Skeletal muscle tissue (tissue), 4 donors: ENCODE data around the gene GYS2. TPM values are rescaled to one million over a fixed set of nuclear protein-coding genes. Genes with fewer than 3 reads are reported as not detected.

ENCODE experiments used
- H3K27ac ChIP-seq: one replicate; pipeline ENCODE4 v1.7.0; 2013; ENCODE audit warnings: mild to moderate bottlenecking, low read depth, low read length, inconsistent platforms
- H3K27me3 ChIP-seq, 3 donors: one replicate each; pipeline ENCODE4 v1.7.0; 2013; ENCODE audit warnings: low read length in 3 of 3; ENCODE audit not compliant: control insufficient read depth in 3 of 3, insufficient read depth in 3 of 3
- H3K36me3 ChIP-seq, 3 donors: one replicate each; pipeline ENCODE4 v1.7.0; 2013; ENCODE audit warnings: low read length in 3 of 3; ENCODE audit not compliant: control insufficient read depth in 3 of 3, insufficient read depth in 3 of 3
- H3K4me1 ChIP-seq, 3 donors: one replicate each; pipeline ENCODE4 v1.7.0; 2013; ENCODE audit warnings: low read length in 3 of 3, mild to moderate bottlenecking in 3 of 3; ENCODE audit not compliant: control insufficient read depth in 3 of 3, insufficient read depth in 3 of 3
- H3K4me3 ChIP-seq, 3 donors: one replicate each; pipeline ENCODE4 v1.7.0; 2013; ENCODE audit warnings: low read length in 3 of 3
- H3K9ac ChIP-seq, 3 donors: one replicate each; pipeline ENCODE4 v1.7.0; 2013; ENCODE audit warnings: low read length in 3 of 3, mild to moderate bottlenecking in 3 of 3, moderate library complexity in 2 of 3, low read depth in 1 of 3
- H3K9me3 ChIP-seq, 3 donors: one replicate each; pipeline ENCODE4 v1.7.0; 2013; ENCODE audit warnings: low read length in 3 of 3; ENCODE audit not compliant: control insufficient read depth in 3 of 3
- total RNA-seq: library from RNA; depleted of rRNA; stranded (reverse); fragments of >200 nt; gene quantifications from one replicate; pipeline ENCODE4 v1.2.3, GENCODE V29; 2014
- donor health status: Osteomylitis.

The GYS2 gene
- total RNA-seq, 1 donor from 2014 or later, result not detected

GRCh38 chr12:21542403-21542802 is 62.2 kb downstream of the GYS2 start:
- peaks cover 0 to 2% (median 0%) of the 10 kb centered on the region in 3 donors for H3K36me3 ChIP-seq
- no peak overlapping the region for H3K9ac ChIP-seq
- peaks cover 0 to 5% (median 0%) of the 10 kb centered on the region in 3 donors for H3K4me1 ChIP-seq
- no peak overlapping the region for H3K27ac ChIP-seq
- H3K27me3 ChIP-seq, result no peaks in the 10 kb centered on the region
- no peak overlapping the region for H3K4me3 ChIP-seq
- no peaks in the 10 kb centered on the region for H3K9me3 ChIP-seq

DNA sequence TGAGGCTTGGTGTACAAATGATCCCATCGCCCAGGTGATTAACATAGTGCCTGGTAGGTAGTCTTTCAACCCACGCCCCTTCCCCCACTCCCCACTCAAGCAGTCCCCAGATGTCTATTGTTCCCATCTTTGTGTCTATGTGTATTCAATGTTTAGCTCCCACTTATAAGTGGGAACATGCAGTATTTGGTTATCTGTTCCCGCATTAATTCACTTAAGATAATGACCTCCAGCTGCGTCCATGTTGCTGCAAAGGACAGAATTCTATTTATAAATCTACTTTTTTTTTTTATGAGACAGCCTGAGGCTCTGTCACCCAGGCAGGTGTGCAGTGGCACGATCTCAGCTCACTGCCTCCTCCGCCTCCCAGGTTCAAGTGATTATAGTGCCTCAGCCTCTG is 62.9 kb downstream of the GYS2 start:
- no peaks in the 10 kb centered on the region for H3K9me3 ChIP-seq
- peaks cover 0 to 3% (median 2%) of the 10 kb centered on the region in 3 donors for H3K36me3 ChIP-seq
- no peaks in the 10 kb centered on the region for H3K27me3 ChIP-seq
- H3K4me1 ChIP-seq, result peaks cover 0 to 5% (median 0%) of the 10 kb centered on the region in 3 donors
- no peak overlapping the region for H3K4me3 ChIP-seq
- no peak overlapping the region for H3K27ac ChIP-seq
- no peak overlapping the region for H3K9ac ChIP-seq

GRCh38 chr12:21539797-21540196 is 64.8 kb downstream of the GYS2 start:
- no peak overlapping the region for H3K4me3 ChIP-seq
- no peaks in the 10 kb centered on the region for H3K27me3 ChIP-seq
- H3K9ac ChIP-seq, result no peak overlapping the region
- H3K9me3 ChIP-seq, result no peaks in the 10 kb centered on the region
- H3K27ac ChIP-seq, result no peak overlapping the region
- H3K36me3 ChIP-seq, result peaks cover 0 to 7% (median 4%) of the 10 kb centered on the region in 3 donors
- H3K4me1 ChIP-seq, result peaks cover 0 to 5% (median 0%) of the 10 kb centered on the region in 3 donors

GRCh38 chr12:21538061-21538653 is 66.5 kb downstream of the GYS2 start:
- no peak overlapping the region for H3K4me3 ChIP-seq
- peaks cover 0 to 7% (median 4%) of the 10 kb centered on the region in 3 donors for H3K36me3 ChIP-seq
- H3K9ac ChIP-seq, result no peak overlapping the region
- no peak overlapping the region for H3K27ac ChIP-seq
- no peaks in the 10 kb centered on the region for H3K27me3 ChIP-seq
- peaks cover 0 to 5% (median 0%) of the 10 kb centered on the region in 3 donors for H3K4me1 ChIP-seq
- H3K9me3 ChIP-seq, result no peaks in the 10 kb centered on the region

DNA sequence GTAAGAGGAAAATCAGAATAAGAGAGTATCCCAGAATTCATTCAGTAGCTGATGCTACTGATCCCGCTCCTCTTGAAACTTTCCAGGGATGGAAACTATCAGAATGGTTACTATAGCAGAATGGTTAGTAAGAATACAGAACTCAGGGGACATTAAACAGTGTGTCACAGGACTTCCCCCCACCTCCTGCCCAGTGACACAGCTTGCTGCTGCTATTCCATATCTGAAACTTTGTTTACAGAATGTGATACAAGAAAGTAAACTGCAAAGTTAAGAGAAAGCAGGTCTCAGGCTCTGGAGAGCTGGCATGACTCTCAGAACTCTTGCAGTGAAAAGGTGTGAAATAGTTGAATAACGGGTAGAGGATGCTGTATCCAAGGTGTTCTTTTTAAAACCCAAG is 75.2 kb downstream of the GYS2 start:
- Histone ChIP-seq H3K4me3 (peak overlapping the region in 1 of 3 donors; percentile 74), H3K27ac (peak overlapping the region; percentile 41), H3K27me3 (peaks cover 0 to 2% (median 0%) of the 10 kb centered on the region in 3 donors), H3K4me1 (peaks cover 13 to 16% (median 15%) of the 10 kb centered on the region in 3 donors), H3K9ac (peak overlapping the region in 2 of 3 donors; percentile 28 to 59), H3K9me3 (no peaks in the 10 kb centered on the region), H3K36me3 (peaks cover 4 to 5% (median 5%) of the 10 kb centered on the region in 3 donors)

DNA sequence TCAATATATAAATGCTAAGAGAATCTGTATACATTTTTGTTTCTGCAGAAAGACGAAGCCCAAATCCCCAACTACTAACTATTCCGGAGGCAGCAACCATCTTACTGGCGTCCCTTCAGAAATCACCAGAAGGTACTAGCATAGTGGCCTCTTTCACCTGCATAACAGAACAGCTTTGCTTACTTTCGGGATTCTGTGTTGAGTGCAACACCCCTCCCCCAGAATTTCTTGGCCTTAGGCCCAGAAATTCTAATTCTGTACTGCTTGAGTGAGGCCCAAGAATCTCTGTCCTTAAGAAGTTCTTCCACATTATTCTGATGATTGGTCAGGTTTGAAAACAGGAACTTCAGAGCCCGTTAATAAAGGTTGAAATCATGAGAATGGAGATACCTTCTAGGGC is 75.7 kb downstream of the GYS2 start:
- Histone ChIP-seq H3K27ac (peak overlapping the region; percentile 41), H3K36me3 (peaks cover 4 to 5% (median 5%) of the 10 kb centered on the region in 3 donors), H3K4me3 (peak overlapping the region in 2 of 3 donors; percentile 25 to 74), H3K4me1 (peaks cover 13 to 16% (median 15%) of the 10 kb centered on the region in 3 donors), H3K27me3 (peaks cover 0 to 2% (median 0%) of the 10 kb centered on the region in 3 donors), H3K9ac (peak overlapping the region; percentile 10 to 59 (median 28)), H3K9me3 (peaks cover 0 to 2% (median 0%) of the 10 kb centered on the region in 3 donors)

DNA sequence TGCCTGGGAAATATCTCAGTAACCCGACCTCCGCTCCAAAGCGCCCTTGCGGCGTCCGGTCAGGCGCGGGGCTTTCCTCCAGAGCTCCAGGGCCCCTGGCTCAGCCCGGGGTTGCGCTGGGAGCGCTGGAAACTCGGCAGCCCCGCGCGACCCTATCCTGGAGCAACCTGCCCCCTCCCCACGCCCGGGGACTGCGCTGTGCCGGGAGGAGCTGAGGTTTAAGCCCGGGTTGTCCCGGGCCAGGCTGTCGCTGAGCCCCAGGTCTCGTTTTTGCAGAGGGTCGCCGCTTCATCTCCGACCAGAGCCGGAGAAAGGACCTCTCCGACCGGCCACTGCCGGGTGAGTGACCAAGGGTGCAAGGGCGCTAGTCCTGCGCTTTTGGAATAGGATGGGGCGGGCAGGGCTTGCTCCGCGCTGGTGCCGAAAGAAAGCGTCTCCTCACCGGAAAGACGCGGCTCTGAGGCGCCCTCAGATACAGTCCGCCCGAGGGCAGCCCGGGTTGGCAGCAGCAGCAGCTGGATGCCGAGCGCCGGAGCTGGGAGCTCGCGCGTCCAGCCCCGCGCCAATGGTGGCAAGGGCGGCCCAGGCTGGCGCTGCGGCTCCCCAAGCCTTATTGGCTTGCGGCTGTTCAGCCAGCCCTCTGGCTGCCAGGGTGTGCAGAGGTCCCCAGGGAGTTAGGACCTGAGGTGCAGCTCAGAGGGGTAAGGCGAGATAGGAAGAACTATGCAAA is 77.0 kb downstream of the GYS2 start:
- H3K36me3 ChIP-seq, result peaks cover 4 to 5% (median 5%) of the 10 kb centered on the region in 3 donors
- peaks cover 0 to 2% (median 0%) of the 10 kb centered on the region in 3 donors for H3K9me3 ChIP-seq
- peaks cover 13 to 16% (median 15%) of the 10 kb centered on the region in 3 donors for H3K4me1 ChIP-seq
- H3K27ac ChIP-seq, result peak overlapping the region; percentile 59
- peaks cover 0 to 2% (median 0%) of the 10 kb centered on the region in 3 donors for H3K27me3 ChIP-seq
- H3K9ac ChIP-seq, result peak overlapping the region; percentile 74 to 86 (median 82)
- peak overlapping the region; percentile 74 to 83 (median 79) for H3K4me3 ChIP-seq

DNA sequence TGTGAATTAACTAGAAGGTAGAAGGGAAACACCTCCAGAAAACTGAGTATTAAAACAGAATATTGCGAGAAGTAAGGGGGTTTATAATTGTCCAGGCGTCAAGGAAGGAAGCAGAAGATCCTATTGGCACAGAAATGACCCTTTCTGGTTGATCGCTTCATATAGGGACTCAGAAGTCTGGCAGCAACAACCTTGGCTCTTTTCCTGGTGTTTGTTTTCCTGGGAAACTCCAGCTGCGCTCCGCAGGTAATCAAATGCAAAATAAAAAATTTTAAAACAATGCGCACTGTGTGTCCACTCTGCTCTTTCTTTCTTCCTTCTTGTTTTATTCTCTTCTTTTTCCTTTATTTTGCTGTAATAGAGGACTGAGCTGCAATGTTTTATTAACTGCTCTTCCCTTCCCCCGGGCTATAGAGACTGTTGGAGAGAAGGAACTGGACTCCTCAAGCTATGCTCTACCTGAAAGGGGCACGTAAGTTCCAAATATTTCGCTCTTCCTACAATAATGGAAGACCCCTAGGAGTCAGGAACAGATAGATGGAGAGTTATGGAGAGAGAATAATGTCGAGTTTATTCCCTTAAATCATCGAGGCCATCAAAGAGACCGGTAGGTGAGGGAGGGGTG is 77.8 kb downstream of the GYS2 start:
- peak overlapping the region; percentile 74 to 83 (median 79) for H3K4me3 ChIP-seq
- peak overlapping the region; percentile 59 for H3K27ac ChIP-seq
- peaks cover 13 to 16% (median 15%) of the 10 kb centered on the region in 3 donors for H3K4me1 ChIP-seq
- H3K9ac ChIP-seq, result peak overlapping the region in 2 of 3 donors; percentile 74 to 86
- peaks cover 0 to 2% (median 0%) of the 10 kb centered on the region in 3 donors for H3K9me3 ChIP-seq
- peaks cover 0 to 2% (median 0%) of the 10 kb centered on the region in 3 donors for H3K27me3 ChIP-seq
- H3K36me3 ChIP-seq, result peaks cover 4% of the 10 kb centered on the region in 3 donors

GRCh38 chr12:21526053-21526452 is 78.6 kb downstream of the GYS2 start, which contains the start of gene SPX:
SPX (plus strand) TSS chr12:21526296; CDS start chr12:21526473, 177 bp downstream.
- peak within 1 kb of the TSS; percentile 74 to 83 (median 79) for H3K4me3 ChIP-seq
- H3K4me1 ChIP-seq, result peaks cover 13 to 16% (median 15%) of the 10 kb centered on the region in 3 donors
- peak within 1 kb of the TSS in 2 of 3 donors; percentile 74 to 86 for H3K9ac ChIP-seq
- H3K27me3 ChIP-seq, result peaks cover 0 to 2% (median 0%) of the 10 kb centered on the region in 3 donors
- H3K27ac ChIP-seq, result peak within 1 kb of the TSS; percentile 59
- peaks cover 0 to 2% (median 0%) of the 10 kb centered on the region in 3 donors for H3K9me3 ChIP-seq
- no peaks in the 10 kb centered on the region for H3K36me3 ChIP-seq
